NCI-H2029 (cell line): Measurements from ENCODE around the gene MC2R.

ENCODE experiments used
- DNase-seq: peaks from one replicate; lab custom pipeline; 2025; lab: John Stamatoyannopoulos, UW

Gene MC2R

GRCh38 chr18:13915391-13915790 is at the start of gene MC2R:
TSS of gene MC2R (minus strand) at chr18:13915536. CDS start at chr18:13885518, 30,018 bp downstream.
- no peak for DNase-seq

DNA sequence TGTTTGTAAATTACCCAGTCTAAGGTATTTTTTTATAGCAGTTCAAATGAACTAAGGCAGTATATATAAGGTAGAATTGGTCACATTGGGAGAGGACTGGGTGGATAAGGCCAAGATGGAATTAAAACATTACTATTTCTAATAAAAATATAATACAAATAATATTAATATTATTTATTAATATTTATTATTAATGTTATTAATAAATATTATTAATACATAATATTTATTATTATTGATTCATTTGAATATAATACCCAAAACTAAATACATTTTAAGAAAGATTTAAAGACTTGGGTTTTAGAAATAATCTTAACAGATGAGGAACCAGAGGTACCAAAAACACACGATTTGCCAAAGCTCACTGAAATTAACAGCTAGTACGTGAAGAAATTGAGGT is 30.5 kb upstream of the MC2R start:
- DNase-seq = no peak

DNA sequence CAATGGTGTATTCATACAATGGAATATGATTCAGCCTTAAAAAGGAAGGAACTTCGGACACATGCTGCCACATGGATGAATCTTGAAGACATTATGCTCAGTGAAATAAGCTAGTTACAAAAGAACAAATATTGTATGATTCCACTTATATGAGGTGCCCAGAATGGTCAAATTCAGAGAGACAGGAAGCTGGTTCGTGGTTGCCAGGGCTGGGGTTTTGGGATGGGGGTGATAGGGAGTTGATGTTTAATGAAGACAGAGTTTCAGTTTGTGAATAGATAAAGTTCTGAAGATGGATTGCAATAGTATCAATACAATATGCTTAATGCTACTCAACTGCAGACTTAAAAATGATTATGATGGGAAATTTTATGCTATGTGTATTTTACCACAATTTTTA is 28.0 kb upstream of the MC2R start:
- DNase-seq = no peak

GRCh38 chr18:13940326-13940725 is 25.0 kb upstream of the MC2R start:
- no peak for DNase-seq

- DNase-seq = no peak
Observed at GRCh38 chr18:13934676-13935075, 19.3 kb upstream of the MC2R start.

GRCh38 chr18:13934058-13934457 is 18.7 kb upstream of the MC2R start:
- DNase-seq = no peak

GRCh38 chr18:13932285-13933025 is 17.1 kb upstream of the MC2R start:
- DNase-seq = no peak

GRCh38 chr18:13930964-13931363 is 15.6 kb upstream of the MC2R start:
- DNase-seq = no peak

GRCh38 chr18:13923221-13923620 is 7.9 kb upstream of the MC2R start:
- no peak for DNase-seq

DNA sequence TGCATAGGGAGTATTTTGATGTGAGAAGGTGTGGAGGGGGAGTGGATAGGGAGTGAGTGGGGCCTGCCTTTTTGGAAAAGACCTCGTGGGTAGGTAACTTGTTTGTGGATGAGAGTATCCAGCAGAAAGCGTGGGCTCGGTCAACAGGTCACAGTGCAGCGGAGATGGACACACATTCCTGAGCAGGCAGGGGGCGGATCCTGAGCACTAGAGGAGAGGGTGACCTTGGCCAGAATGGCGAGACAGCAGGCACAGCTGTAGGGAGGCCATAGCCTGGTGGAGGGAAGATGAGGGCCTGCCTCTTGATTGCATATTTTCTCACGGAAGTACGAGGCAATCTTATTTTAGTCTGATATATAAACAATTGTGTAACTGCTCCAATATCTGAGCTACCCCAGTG is 3.6 kb upstream of the MC2R start:
- no peak for DNase-seq

GRCh38 chr18:13917401-13917800 is 2.1 kb upstream of the MC2R start:
- DNase-seq = no peak

GRCh38 chr18:13916559-13916958 is 1.2 kb upstream of the MC2R start:
- no peak for DNase-seq

GRCh38 chr18:13915995-13916431 is 677 bp upstream of the MC2R start:
- DNase-seq = no peak

- DNase-seq = no peak
Observed at GRCh38 chr18:13914756-13915155, 580 bp downstream of the MC2R start.

GRCh38 chr18:13914170-13914569 is 1.2 kb downstream of the MC2R start:
- DNase-seq = no peak

DNA sequence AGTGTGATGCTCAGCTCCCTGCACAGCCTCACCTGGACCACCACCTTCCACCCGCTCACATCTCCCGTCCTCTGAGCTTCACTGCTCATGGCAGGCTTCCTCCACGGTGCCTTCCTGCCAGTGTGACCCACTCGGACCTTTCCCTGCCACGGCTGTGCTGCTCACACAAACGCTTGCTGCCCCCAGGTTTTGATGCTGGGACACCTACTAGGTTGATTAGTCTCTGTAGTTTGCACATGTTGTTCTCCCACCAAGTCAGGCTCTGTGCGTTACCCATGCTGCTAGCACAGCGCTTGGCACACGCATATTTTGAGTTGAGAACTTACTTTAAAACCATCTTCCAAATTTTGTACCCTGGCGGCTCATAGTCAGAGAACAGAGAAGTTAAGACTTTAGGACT is 2.1 kb downstream of the MC2R start:
- no peak for DNase-seq

DNA sequence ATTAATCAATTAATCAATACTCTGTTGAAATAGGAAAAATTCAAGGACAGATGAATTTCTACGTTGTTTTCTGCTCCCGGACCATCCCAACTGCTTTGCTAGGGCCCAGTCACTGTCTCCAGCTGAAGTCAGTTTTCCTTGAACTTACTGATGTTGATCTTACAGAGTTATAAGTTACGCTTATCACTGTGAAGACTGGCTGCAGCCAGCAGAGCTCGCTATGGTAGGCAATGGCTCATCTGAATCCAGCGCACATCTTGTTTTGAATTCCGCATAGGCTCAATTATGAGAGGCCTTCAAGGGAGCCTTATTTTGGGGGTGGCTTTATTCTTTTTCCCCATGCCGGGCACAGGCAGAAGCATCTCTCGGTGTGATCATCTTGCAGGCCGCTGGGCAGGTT is 2.7 kb downstream of the MC2R start:
- DNase-seq = no peak

DNA sequence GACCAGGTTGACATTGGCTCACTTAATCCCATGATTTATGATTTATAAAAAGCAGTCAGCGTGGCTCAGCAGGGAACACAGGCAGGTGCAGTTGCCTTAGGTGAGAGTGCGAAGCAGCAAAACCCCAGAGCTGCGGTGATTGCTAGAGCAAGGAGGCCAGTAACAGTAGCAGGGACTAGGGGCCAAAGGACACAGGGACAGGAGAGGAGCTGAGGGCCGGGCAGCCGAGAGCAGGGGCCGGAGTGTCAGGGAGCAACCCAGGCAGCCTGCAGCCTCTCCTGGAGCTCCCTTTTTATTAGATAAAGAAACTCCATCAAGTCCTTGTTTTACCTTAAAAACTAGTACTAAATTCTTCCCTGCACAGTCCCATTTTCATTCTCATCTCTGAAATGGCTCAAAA is 4.3 kb downstream of the MC2R start:
- DNase-seq = no peak

DNA sequence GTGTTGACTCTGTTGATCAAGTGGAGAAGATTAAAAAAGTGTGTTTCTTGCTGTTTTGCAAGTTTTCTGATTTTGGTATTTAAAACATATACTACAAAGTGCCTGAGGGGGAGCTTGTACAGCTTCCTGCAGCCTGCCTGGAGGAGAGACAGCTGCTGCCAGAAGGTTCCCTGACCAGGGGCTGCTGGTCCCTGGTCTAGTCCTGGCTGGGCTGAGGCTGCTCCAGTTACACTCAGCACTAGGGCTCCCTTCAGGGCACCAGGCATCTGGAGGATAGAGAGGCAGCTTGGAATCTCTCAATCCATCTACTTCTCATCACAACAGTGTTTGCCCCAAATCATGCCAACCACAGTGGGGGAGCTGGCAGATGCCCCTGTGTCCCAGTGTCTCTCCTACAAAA is 4.8 kb downstream of the MC2R start:
- DNase-seq = no peak

- DNase-seq = no peak
Observed at GRCh38 chr18:13909141-13909940, 6.0 kb downstream of the MC2R start.

GRCh38 chr18:13900633-13901032 is 14.7 kb downstream of the MC2R start:
- DNase-seq = no peak

DNA sequence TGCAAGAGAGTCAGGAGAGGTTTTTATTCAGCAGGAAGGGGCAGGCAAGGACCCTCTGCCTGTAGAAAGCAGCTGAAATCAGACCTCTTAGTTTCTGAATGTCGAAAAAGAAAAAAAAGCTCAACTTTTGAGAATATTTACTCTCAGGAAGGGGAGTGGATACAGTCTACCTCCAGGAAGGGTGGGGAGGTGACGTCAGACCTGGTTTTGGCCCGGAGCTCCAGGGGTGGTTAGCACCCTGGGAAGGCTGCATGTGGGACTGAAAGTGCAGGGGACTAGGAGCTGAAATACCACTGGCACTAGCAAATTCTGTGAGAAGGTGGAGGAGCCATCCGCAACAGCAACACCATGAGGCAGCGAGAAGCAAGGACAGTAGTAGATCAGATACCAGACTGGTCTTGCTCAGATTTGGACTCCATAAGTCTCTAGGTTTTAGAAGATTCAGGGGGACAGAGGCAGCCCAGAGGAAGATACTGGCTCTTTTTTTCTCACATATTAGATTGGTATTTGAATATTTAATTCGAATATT is 19.8 kb downstream of the MC2R start:
- DNase-seq = no peak

GRCh38 chr18:13894531-13894930 is 20.8 kb downstream of the MC2R start:
- no peak for DNase-seq
